GM19452 (cell line): ENCODE results near the gene DPPA5.
"Not testable (repeated sequence)": the region's sequence is repeated elsewhere in the genome, so short reads cannot be mapped to it uniquely, and the experiment has no call there.

ENCODE experiments used
- ATAC-seq: cut with Tn5 transposase; IDR thresholded peaks from one replicate; pipeline ENCODE4 v1.9.1; 2021; ENCODE audit not compliant: unreplicated experiment

DPPA5 gene

DNA sequence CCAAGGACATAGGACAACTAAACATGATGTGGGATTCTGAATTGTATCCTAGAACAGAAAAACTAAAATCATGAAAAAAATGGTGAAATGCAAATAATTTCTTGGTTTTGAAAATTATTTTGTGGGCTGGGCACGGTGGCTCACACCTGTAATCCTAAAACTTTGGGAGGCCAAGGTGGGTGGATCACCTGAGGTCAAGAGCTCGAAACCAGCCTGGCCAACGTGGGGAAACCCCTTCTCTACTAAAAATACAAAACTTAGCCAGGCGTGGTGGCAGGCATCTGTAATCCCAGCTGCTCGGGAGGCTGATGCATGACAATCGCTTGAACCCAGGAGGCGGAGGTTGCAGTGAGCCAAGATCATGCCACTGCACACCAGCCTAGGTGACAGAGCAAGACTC, 50.3 kb downstream of the DPPA5 start:
- ATAC-seq: not testable (repeated sequence)
